ENCODE data around the gene IL1R2. TPM values are rescaled to one million over a fixed set of nuclear protein-coding genes. Genes with fewer than 3 reads are reported as not detected.

IL1R2 gene
- total RNA-seq, 1 donor = not detected

- no peak overlapping the region for H3K4me3 ChIP-seq (ENCODE audit: low read depth, low read length)
- no peak for DNase-seq (ENCODE audit: low read depth)
- no peak for TF ChIP-seq CTCF (IDR thresholded peaks at IDR 0.05; ENCODE audit: insufficient read depth, low read depth, low read length)
Observed at GRCh38 chr2:102043560-102043959, 51.8 kb downstream of the IL1R2 start.

GRCh38 chr2:102044235-102044896 is 52.6 kb downstream of the IL1R2 start:
- H3K4me3 ChIP-seq (ENCODE audit: low read depth, low read length) = no peak overlapping the region
- DNase-seq (ENCODE audit: low read depth) = no peak

DNA sequence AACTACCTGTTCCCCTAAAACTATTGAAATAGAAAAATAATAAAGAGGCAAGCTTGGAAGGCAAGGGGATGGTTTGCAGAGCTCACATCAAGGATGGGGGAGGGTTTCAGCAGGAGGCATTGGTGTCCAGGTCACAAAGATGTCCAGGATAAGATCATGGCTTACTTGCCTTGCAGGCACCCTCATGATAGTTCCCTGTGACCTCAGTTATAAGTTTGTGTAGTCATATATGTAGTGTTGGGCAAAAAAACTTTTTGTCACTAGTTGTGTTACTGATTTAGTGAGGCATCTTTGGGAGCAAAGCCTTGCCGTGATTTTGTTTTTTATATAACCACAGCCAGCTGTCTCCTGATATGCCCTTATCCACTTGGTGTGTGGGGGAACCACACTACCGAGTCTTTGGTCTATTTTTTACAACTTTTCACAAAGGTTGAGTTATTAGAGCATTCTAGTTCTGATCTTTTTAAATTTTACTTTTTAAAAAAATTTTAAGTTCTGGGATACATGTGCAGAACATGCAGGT is 53.3 kb downstream of the IL1R2 start:
- peak; percentile 48 for DNase-seq (ENCODE audit: low read depth)
- no peak for TF ChIP-seq CTCF (IDR thresholded peaks at IDR 0.05; ENCODE audit: insufficient read depth, low read depth, low read length)
- no peak overlapping the region for H3K4me3 ChIP-seq (ENCODE audit: low read depth, low read length)

More at GRCh38 chr2:102044235-102044896, 52.6 kb downstream of the IL1R2 start:
- no peak for TF ChIP-seq CTCF (IDR thresholded peaks at IDR 0.05; ENCODE audit: insufficient read depth, low read depth, low read length)

DNA sequence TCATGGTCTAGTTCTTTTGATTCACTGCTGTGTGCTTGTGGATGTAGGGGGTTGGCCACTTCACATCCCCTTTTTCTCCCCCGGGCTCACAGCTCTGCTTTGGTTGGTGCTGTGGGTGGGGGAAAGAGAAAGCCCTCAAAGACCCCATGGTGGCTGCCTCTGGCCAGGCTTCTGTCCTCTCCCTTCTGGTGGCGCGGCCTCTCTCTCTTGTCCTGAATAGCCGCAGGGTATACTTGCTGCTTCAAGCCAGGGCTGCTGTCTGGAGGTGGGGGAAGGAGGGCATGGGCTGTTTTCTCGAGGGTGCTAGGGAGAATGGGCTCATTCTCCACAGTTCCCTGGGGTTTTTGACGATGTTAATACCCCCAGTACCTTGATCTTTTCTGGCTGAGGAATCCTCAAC is 53.9 kb downstream of the IL1R2 start:
- DNase-seq (ENCODE audit: low read depth) = no peak
- H3K4me3 ChIP-seq (ENCODE audit: low read depth, low read length) = no peak overlapping the region
- no peak for TF ChIP-seq CTCF (IDR thresholded peaks at IDR 0.05; ENCODE audit: insufficient read depth, low read depth, low read length)

GRCh38 chr2:102046135-102046986 is 54.6 kb downstream of the IL1R2 start:
- H3K4me3 ChIP-seq (ENCODE audit: low read depth, low read length) = no peak overlapping the region
- DNase-seq (ENCODE audit: low read depth) = peak; percentile 95
- TF ChIP-seq CTCF (IDR thresholded peaks at IDR 0.05; ENCODE audit: insufficient read depth, low read depth, low read length) = no peak

GRCh38 chr2:102048465-102048864 is 56.7 kb downstream of the IL1R2 start:
- no peak for TF ChIP-seq CTCF (IDR thresholded peaks at IDR 0.05; ENCODE audit: insufficient read depth, low read depth, low read length)
- peak; percentile 83 for DNase-seq (ENCODE audit: low read depth)
- no peak overlapping the region for H3K4me3 ChIP-seq (ENCODE audit: low read depth, low read length)
